Parathyroid adenoma (tissue), 2 donors: Measurements from ENCODE around the gene CNKSR3.

Source experiments
- H2AFZ ChIP-seq: fragments of 300-600 bp; sonication (generic); one replicate; pipeline ENCODE4 v1.7.0; 2017; ENCODE audit warnings: antibody characterized with exemption, mild to moderate bottlenecking
- H3K27ac ChIP-seq: fragments of 300-600 bp; sonication (generic); one replicate; pipeline ENCODE4 v1.7.0; 2017
- H3K27me3 ChIP-seq: fragments of 300-600 bp; sonication (generic); one replicate; pipeline ENCODE4 v1.7.0; 2017; ENCODE audit warnings: low read length; ENCODE audit not compliant: control insufficient read depth, insufficient read depth
- H3K36me3 ChIP-seq: fragments of 300-600 bp; sonication (generic); one replicate; pipeline ENCODE4 v1.7.0; 2017; ENCODE audit warnings: low read length; ENCODE audit not compliant: control insufficient read depth, insufficient read depth
- H3K4me1 ChIP-seq: fragments of 300-600 bp; sonication (generic); one replicate; pipeline ENCODE4 v1.7.0; 2017; ENCODE audit warnings: control low read depth
- H3K4me2 ChIP-seq: fragments of 300-600 bp; sonication (generic); one replicate; pipeline ENCODE4 v1.7.0; 2017; ENCODE audit warnings: low read length
- H3K4me3 ChIP-seq: fragments of 300-600 bp; sonication (generic); one replicate; pipeline ENCODE4 v1.7.0; 2017; ENCODE audit warnings: low read depth, low read length
- H3K79me2 ChIP-seq: fragments of 300-600 bp; sonication (generic); one replicate; pipeline ENCODE4 v1.7.0; 2017; ENCODE audit warnings: control low read depth
- H3K9ac ChIP-seq: fragments of 300-600 bp; sonication (generic); one replicate; pipeline ENCODE4 v1.7.0; 2017; ENCODE audit warnings: mild to moderate bottlenecking
- H3K9me3 ChIP-seq: fragments of 300-600 bp; sonication (generic); one replicate; pipeline ENCODE4 v1.7.0; 2017; ENCODE audit warnings: low read length; ENCODE audit not compliant: control insufficient read depth
- CTCF ChIP-seq: fragments of 300-600 bp; sonication (generic); IDR thresholded peaks from one replicate; pipeline ENCODE4 v1.7.0; 2017; ENCODE audit warnings: antibody characterized with exemption, mild to moderate bottlenecking
- donor health status: primary hyperparathyroidism.

Gene CNKSR3

GRCh38 chr6:154506108-154506507 is 4.4 kb downstream of the CNKSR3 start:
- H3K9me3 ChIP-seq: no peaks in the 10 kb centered on the region
- no peak overlapping the region for H3K27ac ChIP-seq
- H3K79me2 ChIP-seq: peaks cover 9% of the 10 kb centered on the region
- no peak overlapping the region for H3K4me3 ChIP-seq
- H3K36me3 ChIP-seq: no peaks in the 10 kb centered on the region
- H3K4me1 ChIP-seq: no peaks in the 10 kb centered on the region
- no peaks in the 10 kb centered on the region for H3K27me3 ChIP-seq
- H2AFZ ChIP-seq: no peak overlapping the region
- TF ChIP-seq CTCF: no peak
- no peak overlapping the region for H3K9ac ChIP-seq
- H3K4me2 ChIP-seq: no peak overlapping the region

- Histone ChIP-seq H3K4me2 (no peak overlapping the region), H3K9ac (no peak overlapping the region), H2AFZ (no peak overlapping the region), H3K36me3 (no peaks in the 10 kb centered on the region), H3K4me1 (no peaks in the 10 kb centered on the region), H3K9me3 (no peaks in the 10 kb centered on the region), H3K27ac (no peak overlapping the region), H3K27me3 (no peaks in the 10 kb centered on the region), H3K4me3 (no peak overlapping the region), H3K79me2 (peaks cover 9% of the 10 kb centered on the region)
- no peak for TF ChIP-seq CTCF
Measured at GRCh38 chr6:154504865-154505449, 5.5 kb downstream of the CNKSR3 start.

DNA sequence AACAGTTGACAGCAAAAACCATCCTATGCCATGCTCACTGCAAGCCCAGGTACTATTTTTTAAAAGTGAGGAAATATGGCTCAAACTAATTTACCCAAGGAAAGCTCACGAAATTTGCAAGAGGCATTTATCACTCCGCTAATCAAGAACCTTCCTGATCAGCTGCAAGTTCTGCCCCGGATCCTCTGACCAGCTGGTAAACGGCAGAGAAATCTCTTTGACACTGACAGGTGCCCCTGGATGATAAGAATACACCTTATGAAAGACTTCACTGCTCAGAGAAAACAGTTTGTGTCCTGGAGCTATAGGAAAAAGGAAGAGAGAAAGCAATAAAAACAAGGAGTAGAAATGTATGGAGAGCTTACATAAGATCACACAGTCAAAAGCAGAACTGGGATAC is 6.4 kb downstream of the CNKSR3 start:
- Histone ChIP-seq H3K36me3 (no peaks in the 10 kb centered on the region), H3K79me2 (peaks cover 9% of the 10 kb centered on the region), H3K9me3 (no peaks in the 10 kb centered on the region), H3K27me3 (no peaks in the 10 kb centered on the region), H3K27ac (no peak overlapping the region), H3K4me1 (no peaks in the 10 kb centered on the region), H3K9ac (no peak overlapping the region), H3K4me2 (no peak overlapping the region), H2AFZ (no peak overlapping the region), H3K4me3 (no peak overlapping the region)
- no peak for TF ChIP-seq CTCF

- TF ChIP-seq CTCF: no peak
- no peaks in the 10 kb centered on the region for H3K4me1 ChIP-seq
Measured at GRCh38 chr6:154503658-154504057, 6.8 kb downstream of the CNKSR3 start.

DNA sequence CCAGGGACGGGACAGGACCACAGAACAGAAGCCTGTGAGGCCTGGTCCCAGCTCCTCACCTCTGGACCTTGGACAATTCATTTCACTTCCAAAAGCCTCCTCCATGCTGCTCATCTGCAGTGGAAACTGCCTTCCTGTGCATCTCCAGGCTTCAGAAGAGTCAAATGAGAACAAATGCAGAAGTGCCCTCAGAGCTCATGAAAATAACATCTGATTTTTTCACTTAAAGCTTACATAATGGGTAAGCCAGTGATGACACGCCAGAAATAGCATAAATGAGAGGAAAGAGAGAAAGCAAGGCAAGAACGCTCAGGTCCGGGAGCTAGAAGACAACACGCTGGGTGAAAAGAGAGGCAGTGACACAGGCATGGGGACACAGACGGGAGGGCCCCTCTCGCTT is 7.9 kb downstream of the CNKSR3 start:
- Histone ChIP-seq H2AFZ (no peak overlapping the region), H3K4me1 (no peaks in the 10 kb centered on the region), H3K9me3 (no peaks in the 10 kb centered on the region), H3K27me3 (no peaks in the 10 kb centered on the region), H3K4me2 (no peak overlapping the region), H3K27ac (no peak overlapping the region), H3K36me3 (no peaks in the 10 kb centered on the region), H3K4me3 (no peak overlapping the region), H3K79me2 (peaks cover 9% of the 10 kb centered on the region), H3K9ac (no peak overlapping the region)
- no peak for TF ChIP-seq CTCF

More at GRCh38 chr6:154503658-154504057, 6.8 kb downstream of the CNKSR3 start:
- Histone ChIP-seq H3K79me2 (peaks cover 9% of the 10 kb centered on the region), H3K27me3 (no peaks in the 10 kb centered on the region), H3K36me3 (no peaks in the 10 kb centered on the region), H3K9ac (no peak overlapping the region), H3K27ac (no peak overlapping the region), H3K9me3 (no peaks in the 10 kb centered on the region), H3K4me3 (no peak overlapping the region), H3K4me2 (no peak overlapping the region), H2AFZ (no peak overlapping the region)
